H54 (cell line): ENCODE data around the gene ARMC9.

Source experiments
- DNase-seq: peaks from one replicate; pipeline ENCODE4 v3.0.0; 2011; ENCODE audit warnings: low spot score, mixed read lengths; ENCODE audit not compliant: insufficient read length
- FAIRE-seq: peaks from 3 replicates; lab custom pipeline; 2011; peaks lifted over from hg19 to GRCh38; lab: Jason Lieb, UNC
- POLR2A ChIP-seq: IDR thresholded peaks from 2 replicates; pipeline ENCODE4 v1.6.1; 2011; ENCODE audit warnings: low read depth, mild to moderate bottlenecking, low read length

The ARMC9 gene

DNA sequence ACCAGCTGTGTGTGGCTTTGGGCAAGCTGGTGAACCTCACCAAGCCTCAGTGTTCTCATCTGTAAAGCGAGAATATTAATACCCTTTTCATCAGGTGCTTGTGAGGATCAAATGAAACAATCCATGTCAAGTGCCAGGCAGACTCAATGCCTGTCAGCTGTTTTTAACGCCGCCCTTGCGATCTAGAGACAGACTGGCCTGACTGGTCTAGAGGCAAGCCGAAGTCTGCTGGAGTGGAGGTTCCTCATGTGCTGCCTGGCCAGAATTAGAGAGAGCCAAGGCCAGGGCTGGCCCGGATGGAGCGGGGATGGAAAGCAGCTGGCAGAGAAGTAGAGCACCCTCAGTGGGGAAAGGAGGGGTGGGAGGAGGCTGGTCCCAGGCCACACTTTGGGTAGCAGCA, 122.6 kb downstream of the ARMC9 start:
- TF ChIP-seq POLR2A, result no peak
- DNase-seq (no peak), FAIRE-seq (no peak)

DNA sequence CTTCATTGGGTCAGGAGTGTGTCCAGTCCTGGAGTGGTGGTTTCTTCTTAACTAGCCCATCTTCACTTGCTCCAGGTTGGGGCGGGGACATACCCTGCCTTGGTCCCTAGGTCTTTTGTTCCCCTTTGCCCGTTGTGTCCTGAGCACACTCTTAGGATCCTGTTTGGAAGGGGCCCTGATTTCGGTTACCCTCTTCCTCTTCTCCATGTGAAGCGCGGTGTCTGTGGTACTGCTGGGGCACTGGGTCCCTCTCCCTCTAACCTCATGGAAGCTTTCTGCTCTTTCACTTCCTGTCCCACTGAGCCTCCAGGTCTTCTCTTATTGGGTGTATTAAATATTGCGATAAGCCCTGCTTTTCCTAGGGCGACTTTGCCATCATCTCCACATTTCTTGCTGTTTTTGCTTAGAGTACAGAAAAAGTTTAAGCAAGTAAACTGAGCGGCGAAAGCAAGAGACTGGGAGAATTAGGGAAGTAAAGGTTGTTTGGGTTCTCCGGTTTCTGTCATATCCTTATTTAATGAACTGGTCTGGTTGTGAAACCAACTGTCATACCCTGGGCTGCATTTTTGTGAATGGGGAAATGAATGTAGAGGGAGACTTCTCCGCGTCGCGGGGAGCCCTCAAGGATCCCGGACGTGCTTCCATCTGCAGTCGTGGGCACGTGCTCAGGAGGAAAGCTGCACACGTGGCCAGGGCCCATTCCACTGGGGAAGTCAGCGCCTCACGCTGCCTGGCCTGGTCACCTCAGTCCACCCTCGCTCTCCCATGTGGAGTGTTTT, 123.3 kb downstream of the ARMC9 start:
- no peak for FAIRE-seq
- DNase-seq, result no peak
- TF ChIP-seq POLR2A, result no peak

DNA sequence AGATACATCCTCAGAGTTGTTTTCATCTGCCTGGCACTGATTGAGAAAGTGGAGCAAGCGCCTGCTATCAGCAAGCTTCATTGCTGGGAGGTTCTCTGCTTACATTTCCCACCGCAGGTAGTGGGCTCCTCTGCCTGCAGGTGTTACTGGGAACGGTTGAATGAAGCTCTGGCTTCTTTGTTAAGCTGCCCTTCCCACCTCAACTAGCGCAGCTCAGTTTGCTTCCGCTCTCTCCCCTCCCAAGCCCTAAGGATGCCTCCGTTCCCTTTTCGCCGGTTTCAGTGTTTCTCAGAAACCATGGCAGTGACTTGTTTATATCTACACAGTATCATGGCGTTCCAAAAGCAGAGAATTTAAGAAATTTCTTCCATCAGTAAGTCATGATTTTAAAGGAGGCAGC, 124.9 kb downstream of the ARMC9 start:
- DNase-seq (no peak), FAIRE-seq (no peak)
- no peak for TF ChIP-seq POLR2A

DNA sequence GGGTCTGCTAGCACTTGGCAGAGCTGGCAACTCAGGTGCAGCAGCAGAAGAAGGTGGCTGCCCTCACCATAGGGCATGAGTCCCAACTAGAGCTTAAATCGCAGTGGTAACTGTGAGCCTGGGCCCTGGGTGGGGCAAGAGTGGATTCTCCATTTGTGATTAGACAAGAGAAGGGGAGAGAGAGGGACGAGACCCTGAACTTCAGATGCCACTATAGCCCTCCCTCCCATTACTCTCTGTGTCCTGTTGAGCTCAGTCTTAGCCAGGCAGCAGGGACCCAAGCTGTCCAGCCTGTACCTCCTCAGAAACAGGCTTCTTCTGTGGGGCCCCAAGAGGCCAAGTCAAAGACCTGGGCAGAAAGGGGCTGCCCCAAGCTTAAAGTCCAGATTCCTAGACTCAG, 127.4 kb downstream of the ARMC9 start:
- DNase-seq (no peak), FAIRE-seq (no peak)
- TF ChIP-seq POLR2A, result no peak

DNA sequence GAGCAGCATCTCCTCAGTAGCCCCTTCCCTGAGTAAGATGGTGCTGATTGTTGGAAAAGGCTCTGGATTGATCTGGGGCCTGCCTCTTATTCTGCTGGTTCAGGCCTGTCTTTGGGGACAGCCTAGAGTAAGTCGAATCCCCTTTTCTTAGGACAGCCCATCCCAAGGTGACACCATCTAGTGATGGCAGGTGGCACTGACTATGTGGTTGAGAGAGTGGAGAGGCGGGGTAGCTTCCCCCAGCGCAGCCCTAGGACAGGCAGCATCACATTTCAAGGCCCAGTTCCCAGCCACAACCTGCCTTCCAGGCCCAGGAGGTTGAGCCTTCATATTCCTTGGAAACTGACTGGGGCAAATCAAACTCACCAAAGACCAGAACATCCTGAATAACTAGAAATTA, 128.0 kb downstream of the ARMC9 start:
- DNase-seq, result no peak
- no peak for TF ChIP-seq POLR2A
- no peak for FAIRE-seq

DNA sequence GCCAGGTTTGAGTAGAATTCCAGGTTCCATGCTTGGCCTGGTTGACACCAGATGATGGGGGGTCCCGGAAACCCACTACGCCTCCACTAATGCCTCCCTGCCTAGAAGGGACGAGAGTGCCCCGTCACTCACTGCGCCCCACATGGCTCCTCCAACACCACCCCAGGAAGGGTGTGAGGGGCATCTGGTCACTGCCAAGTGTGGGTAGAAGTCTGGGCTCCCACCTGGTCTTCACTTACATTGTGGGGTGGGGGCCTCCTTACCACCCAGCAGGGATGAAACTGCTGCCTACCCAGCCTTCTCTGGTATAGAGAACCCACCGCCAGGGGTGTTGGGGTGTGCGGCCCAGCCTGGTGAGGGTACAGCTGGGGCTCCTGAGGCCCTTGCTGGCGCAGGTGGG, 131.9 kb downstream of the ARMC9 start:
- TF ChIP-seq POLR2A, result no peak
- DNase-seq, result no peak
- no peak for FAIRE-seq

DNA sequence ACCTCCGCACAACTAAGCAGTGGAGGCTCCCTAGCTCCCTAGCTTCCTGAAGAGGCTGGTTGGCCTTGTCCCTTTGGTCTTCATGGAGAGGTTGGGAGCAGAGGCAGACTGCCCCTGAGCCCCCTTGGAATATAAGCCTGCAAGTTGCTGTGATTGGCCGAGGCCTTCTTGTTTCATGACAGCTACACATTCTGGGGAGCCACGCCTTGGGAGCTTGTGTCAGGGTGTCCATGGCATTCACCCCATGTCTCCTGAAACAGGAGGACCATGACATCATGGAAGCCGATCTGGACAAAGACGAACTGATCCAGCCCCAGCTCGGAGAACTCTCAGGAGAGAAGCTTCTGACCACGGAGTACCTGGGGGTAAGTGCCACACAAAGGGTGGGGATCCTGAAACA, 133.1 kb downstream of the ARMC9 start:
- TF ChIP-seq POLR2A, result no peak
- FAIRE-seq (no peak), DNase-seq (no peak)

DNA sequence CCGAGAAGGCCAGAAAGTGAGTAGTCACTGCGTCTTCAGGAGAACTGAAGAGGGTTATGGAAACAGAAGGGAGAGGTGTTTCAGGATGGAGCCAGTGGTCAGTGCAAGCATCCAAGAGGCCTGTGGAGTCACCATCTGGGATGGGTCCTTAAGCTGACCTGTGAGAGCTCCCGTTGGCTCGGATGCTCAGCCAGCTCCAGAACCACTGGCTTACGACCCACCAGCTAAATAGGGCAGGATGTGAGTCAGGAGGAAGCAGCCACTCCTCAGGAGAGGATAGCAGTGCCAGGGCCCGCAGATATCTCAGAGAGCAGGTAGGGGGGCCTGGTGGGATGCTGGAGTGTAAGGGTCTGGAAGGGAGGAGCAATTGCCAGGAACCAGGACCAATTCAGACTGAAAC, 134.0 kb downstream of the ARMC9 start:
- peak; percentile 19 for DNase-seq

DNA sequence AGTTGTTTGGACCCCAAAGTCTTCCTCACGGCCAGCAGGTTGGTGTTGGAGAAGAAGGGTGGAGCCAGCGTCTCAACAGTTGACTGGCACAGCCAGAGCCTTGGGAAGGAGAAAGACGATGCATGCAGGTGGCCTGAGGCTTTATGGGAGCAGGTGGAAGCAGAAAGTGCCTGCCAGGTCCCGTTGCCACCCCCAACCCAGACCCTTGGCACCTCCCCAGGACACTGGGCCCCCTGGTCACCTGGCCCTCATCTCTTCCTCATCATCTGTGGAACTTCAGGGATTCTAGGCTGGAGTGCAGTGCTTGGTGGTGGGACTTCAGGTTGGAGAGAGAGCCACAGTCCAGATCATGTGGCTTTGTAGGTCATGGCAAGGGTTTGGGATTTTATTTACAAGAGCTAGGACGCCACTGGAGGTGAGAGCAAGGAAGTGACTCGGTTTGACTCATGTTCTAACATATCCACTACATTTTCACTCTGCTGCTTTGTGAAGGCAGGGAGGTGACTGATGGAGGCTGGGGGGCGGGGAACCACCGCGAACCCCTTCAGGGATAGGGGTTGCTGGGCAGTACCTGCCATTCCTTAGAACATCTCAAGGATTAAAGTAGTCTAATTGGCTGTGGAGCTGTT, 134.6 kb downstream of the ARMC9 start:
- TF ChIP-seq POLR2A, result no peak
- no peak for FAIRE-seq
- no peak for DNase-seq

More for the DNA sequence above, 134.0 kb downstream of the ARMC9 start:
- no peak for FAIRE-seq
- TF ChIP-seq POLR2A, result no peak

DNA sequence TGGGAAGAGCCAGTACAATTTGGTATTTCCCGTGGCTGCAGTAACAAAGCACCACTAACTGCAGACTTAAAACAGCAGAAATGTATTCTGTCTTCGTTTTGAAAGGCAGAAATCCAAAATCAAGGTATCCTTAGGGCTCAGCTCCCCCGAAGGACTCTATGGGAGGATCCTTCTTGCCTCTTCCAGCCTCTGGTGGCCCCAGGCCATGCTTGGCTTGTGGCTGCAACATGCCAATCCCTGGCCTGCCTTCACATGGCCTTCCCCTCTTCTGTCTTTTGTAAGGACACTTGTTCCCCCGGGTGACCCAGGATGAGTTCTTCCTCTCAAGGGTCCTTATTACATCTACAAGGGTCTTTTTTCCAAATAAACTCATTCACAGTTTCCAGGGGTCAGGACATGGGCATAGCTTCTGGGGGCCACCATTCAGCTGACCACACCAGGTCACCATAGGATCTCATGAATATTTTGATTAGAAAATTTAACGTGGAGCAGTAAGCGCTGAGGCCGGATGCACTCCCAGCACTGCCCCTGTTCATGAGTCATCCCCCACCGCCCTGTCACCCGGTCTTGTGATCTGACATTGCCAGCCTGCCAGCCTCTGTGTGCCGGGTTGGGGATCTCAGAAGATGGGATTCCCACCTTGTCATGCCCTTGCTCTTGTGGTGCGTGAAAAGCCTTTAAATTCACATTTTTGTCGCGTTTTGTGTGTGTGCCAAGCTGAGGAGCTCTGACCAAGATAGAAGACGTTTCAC, 135.9 kb downstream of the ARMC9 start:
- no peak for FAIRE-seq
- peak; percentile 54 for DNase-seq
- TF ChIP-seq POLR2A, result no peak

DNA sequence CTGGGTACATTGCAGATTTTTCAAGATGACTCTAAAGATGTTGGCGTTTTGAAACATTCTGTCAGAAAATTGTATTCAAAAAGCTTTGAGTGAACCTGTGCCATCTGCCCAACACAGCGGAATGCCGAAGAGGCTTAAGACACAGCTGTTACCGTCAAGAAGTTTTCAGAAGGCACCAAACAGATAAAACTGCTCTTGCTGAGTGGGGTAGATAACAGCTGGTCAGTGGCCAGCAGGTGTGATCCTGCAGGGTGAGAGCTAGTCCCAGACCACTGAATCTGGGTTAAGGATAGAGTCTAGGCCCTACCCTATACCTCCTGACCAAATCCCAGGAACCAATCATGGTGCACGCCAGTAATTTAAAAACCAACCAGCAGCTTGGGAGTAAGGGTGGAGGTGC, 136.6 kb downstream of the ARMC9 start:
- FAIRE-seq, result no peak
- DNase-seq, result no peak
- no peak for TF ChIP-seq POLR2A

DNA sequence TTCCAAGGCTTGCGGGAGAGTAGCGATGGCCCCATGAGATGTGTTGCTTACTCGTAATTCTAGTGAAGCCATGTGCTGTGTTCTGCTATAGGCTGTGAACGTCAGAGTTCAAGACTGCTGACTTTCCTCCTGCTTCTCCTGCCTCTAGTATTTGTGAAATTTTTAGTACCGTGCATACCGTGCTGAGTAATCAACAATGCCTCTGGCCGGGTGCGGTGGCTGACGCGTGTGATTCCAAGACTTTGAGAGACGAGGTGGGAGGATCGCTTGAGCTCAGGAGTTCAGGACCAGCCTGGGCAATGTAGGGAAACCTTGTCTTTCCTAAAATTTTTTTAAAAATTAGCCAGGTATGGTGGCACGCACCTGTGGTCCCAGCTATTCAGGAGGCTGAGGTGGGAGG, 137.2 kb downstream of the ARMC9 start:
- no peak for TF ChIP-seq POLR2A
- DNase-seq (no peak), FAIRE-seq (no peak)

DNA sequence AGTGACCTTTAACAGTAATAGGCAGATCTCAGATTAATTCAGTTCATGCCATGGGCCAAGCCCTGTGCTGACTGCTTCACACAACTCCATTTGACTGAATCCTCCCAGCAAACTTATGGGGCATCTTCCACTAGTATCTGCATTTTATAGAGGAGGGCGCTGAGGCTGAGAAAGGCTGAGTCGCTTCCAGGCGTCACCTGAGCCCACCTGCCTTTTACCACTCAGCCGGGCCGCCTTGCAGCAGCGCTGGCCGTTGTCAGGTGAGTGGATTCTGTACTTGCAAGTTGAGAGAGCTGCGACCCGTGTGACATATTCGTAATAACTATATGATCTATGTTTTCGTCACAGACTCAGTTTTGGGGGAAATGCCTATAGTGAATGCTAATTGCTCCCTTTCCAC, 137.8 kb downstream of the ARMC9 start:
- DNase-seq (no peak), FAIRE-seq (no peak)
- TF ChIP-seq POLR2A, result no peak

DNA sequence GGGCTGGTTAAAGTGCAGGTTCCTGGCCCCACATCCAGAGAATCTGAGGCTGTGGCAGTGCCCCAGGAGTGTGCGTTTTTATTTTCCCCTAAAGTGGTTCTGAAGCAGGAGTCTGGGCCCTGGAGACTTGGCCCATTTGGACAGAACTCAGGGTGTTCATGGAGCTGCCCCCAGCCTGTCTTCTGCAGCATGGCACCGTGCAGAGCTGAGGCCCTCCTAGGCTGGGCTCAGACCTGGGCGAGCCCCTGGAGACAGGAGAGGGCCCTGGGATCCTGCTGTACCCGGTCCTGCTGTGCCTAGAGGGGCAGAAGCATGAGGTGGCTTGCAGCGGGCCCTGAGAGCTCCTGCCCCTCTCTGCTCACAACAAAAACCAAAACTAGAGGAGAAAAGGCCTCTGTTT, 138.3 kb downstream of the ARMC9 start:
- TF ChIP-seq POLR2A, result no peak
- no peak for DNase-seq
- no peak for FAIRE-seq
